Activated CD8-positive, alpha-beta memory T cell treated with anti-CD3 and anti-CD28 coated beads, Interleukin-2, amount 10 ng/mL, durations not matched to agents 7 days and 5 days (primary cell): Measurements from ENCODE around the gene PTPRD. TPM values are rescaled to one million over a fixed set of nuclear protein-coding genes. Genes with fewer than 3 reads are reported as not detected.

Experiments
- ATAC-seq: fragments of 150-1000 bp; cut with Tn5 transposase; one replicate; pipeline ENCODE4 v1.10.0; 2021; ENCODE audit warnings: moderate library complexity
- CTCF ChIA-PET: fragments of 350-600 bp; sonication (Branson Sonifier 250); formaldehyde crosslinking; loops from one replicate; lab custom pipeline; 2021; ENCODE audit warnings: antibody characterized with exemption; lab: Charles Lee
- DNase-seq: peaks from one replicate; pipeline ENCODE4 v3.0.0-alpha.2; 2020
- H3K27ac Mint-ChIP-seq: one replicate; pipeline ENCODE4 v1.8.0; 2021; ENCODE audit warnings: mild to moderate bottlenecking, mixed read lengths
- H3K27me3 Mint-ChIP-seq: one replicate; pipeline ENCODE4 v1.8.0; 2021; ENCODE audit warnings: mixed read lengths
- H3K36me3 Mint-ChIP-seq: one replicate; pipeline ENCODE4 v1.8.0; 2021; ENCODE audit warnings: mild to moderate bottlenecking, mixed read lengths
- H3K4me1 Mint-ChIP-seq: one replicate; pipeline ENCODE4 v1.8.0; 2021; ENCODE audit warnings: mixed read lengths
- H3K4me3 Mint-ChIP-seq: one replicate; pipeline ENCODE4 v1.8.0; 2021; ENCODE audit warnings: mild to moderate bottlenecking, moderate library complexity, mixed read lengths
- H3K9me3 Mint-ChIP-seq: one replicate; pipeline ENCODE4 v1.8.0; 2022; ENCODE audit warnings: low read depth, mixed read lengths
- total RNA-seq, 2 experiments: library from RNA; stranded (reverse); gene quantifications; one replicate each; pipeline ENCODE4 v1.2.3, GENCODE V29; 2021

PTPRD gene
- total RNA-seq, 2 experiments from 2014 or later, result 0.07 TPM; not detected in 1

- CTCF ChIA-PET, result no interaction called here
- Mint-ChIP-seq H3K4me1 (peaks cover 4% of the 10 kb centered on the region), H3K36me3 (no peaks in the 10 kb centered on the region), H3K4me3 (no peak overlapping the region), H3K27me3 (peaks cover 3% of the 10 kb centered on the region), H3K9me3 (no peaks in the 10 kb centered on the region), H3K27ac (no peak overlapping the region)
- DNase-seq, result no peak
- no peak for ATAC-seq
These were observed 2047.8 kb downstream of the PTPRD start for GRCh38 chr9:8564960-8565359.

- peaks cover 4% of the 10 kb centered on the region for H3K4me1 Mint-ChIP-seq
- CTCF ChIA-PET, result no interaction called here
- no peaks in the 10 kb centered on the region for H3K27me3 Mint-ChIP-seq
- ATAC-seq, result no peak
- no peak overlapping the region for H3K4me3 Mint-ChIP-seq
- no peak for DNase-seq
- H3K27ac Mint-ChIP-seq, result no peak overlapping the region
- no peaks in the 10 kb centered on the region for H3K9me3 Mint-ChIP-seq
- no peaks in the 10 kb centered on the region for H3K36me3 Mint-ChIP-seq
These were observed 2052.0 kb downstream of the PTPRD start for GRCh38 chr9:8560560-8561525.

- Mint-ChIP-seq H3K27me3 (no peaks in the 10 kb centered on the region), H3K4me1 (no peaks in the 10 kb centered on the region), H3K9me3 (no peaks in the 10 kb centered on the region), H3K27ac (no peak overlapping the region), H3K36me3 (no peaks in the 10 kb centered on the region), H3K4me3 (no peak overlapping the region)
- ATAC-seq (no peak), DNase-seq (no peak)
- CTCF ChIA-PET, result no interaction called here
These were observed 2054.6 kb downstream of the PTPRD start for GRCh38 chr9:8558176-8558575.

GRCh38 chr9:8555762-8556500, 2056.9 kb downstream of the PTPRD start:
- H3K27me3 Mint-ChIP-seq, result no peaks in the 10 kb centered on the region
- H3K4me1 Mint-ChIP-seq, result no peaks in the 10 kb centered on the region
- H3K9me3 Mint-ChIP-seq, result no peaks in the 10 kb centered on the region
- DNase-seq (no peak), ATAC-seq (no peak)
- no peak overlapping the region for H3K27ac Mint-ChIP-seq
- no peak overlapping the region for H3K4me3 Mint-ChIP-seq
- H3K36me3 Mint-ChIP-seq, result no peaks in the 10 kb centered on the region
- CTCF ChIA-PET, result no interaction called here

GRCh38 chr9:8553444-8553843, 2059.4 kb downstream of the PTPRD start:
- no peaks in the 10 kb centered on the region for H3K9me3 Mint-ChIP-seq
- H3K27ac Mint-ChIP-seq, result no peak overlapping the region
- no peak overlapping the region for H3K4me3 Mint-ChIP-seq
- ATAC-seq (no peak), DNase-seq (no peak)
- H3K27me3 Mint-ChIP-seq, result no peaks in the 10 kb centered on the region
- H3K4me1 Mint-ChIP-seq, result no peaks in the 10 kb centered on the region
- no peaks in the 10 kb centered on the region for H3K36me3 Mint-ChIP-seq
- CTCF ChIA-PET, result no interaction called here

GRCh38 chr9:8552732-8553131, 2060.1 kb downstream of the PTPRD start:
- no peaks in the 10 kb centered on the region for H3K4me1 Mint-ChIP-seq
- H3K4me3 Mint-ChIP-seq, result no peak overlapping the region
- CTCF ChIA-PET, result no interaction called here
- no peaks in the 10 kb centered on the region for H3K9me3 Mint-ChIP-seq
- H3K36me3 Mint-ChIP-seq, result no peaks in the 10 kb centered on the region
- no peaks in the 10 kb centered on the region for H3K27me3 Mint-ChIP-seq
- ATAC-seq (no peak), DNase-seq (no peak)
- H3K27ac Mint-ChIP-seq, result no peak overlapping the region

GRCh38 chr9:8549214-8549613, 2063.6 kb downstream of the PTPRD start:
- no peak overlapping the region for H3K4me3 Mint-ChIP-seq
- CTCF ChIA-PET, result no interaction called here
- H3K27me3 Mint-ChIP-seq, result no peaks in the 10 kb centered on the region
- H3K4me1 Mint-ChIP-seq, result no peaks in the 10 kb centered on the region
- DNase-seq (no peak), ATAC-seq (no peak)
- H3K27ac Mint-ChIP-seq, result no peak overlapping the region
- H3K36me3 Mint-ChIP-seq, result no peaks in the 10 kb centered on the region
- H3K9me3 Mint-ChIP-seq, result no peaks in the 10 kb centered on the region

GRCh38 chr9:8543219-8543618, 2069.6 kb downstream of the PTPRD start:
- CTCF ChIA-PET, result no interaction called here
- H3K27ac Mint-ChIP-seq, result no peak overlapping the region
- no peaks in the 10 kb centered on the region for H3K27me3 Mint-ChIP-seq
- no peak for ATAC-seq
- no peak overlapping the region for H3K4me3 Mint-ChIP-seq
- H3K9me3 Mint-ChIP-seq, result no peaks in the 10 kb centered on the region
- no peaks in the 10 kb centered on the region for H3K36me3 Mint-ChIP-seq
- no peak for DNase-seq
- H3K4me1 Mint-ChIP-seq, result no peaks in the 10 kb centered on the region

- H3K9me3 Mint-ChIP-seq, result no peaks in the 10 kb centered on the region
- H3K27me3 Mint-ChIP-seq, result no peaks in the 10 kb centered on the region
- CTCF ChIA-PET, result no interaction called here
These were observed 2070.3 kb downstream of the PTPRD start for GRCh38 chr9:8542537-8542936.

GRCh38 chr9:8539681-8540197, 2073.1 kb downstream of the PTPRD start:
- DNase-seq, result no peak
- Mint-ChIP-seq H3K4me1 (no peaks in the 10 kb centered on the region), H3K27me3 (no peaks in the 10 kb centered on the region), H3K4me3 (no peak overlapping the region), H3K27ac (no peak overlapping the region), H3K36me3 (no peaks in the 10 kb centered on the region), H3K9me3 (no peaks in the 10 kb centered on the region)
- ATAC-seq, result no peak
- CTCF ChIA-PET, result no interaction called here

More at GRCh38 chr9:8542537-8542936, 2070.3 kb downstream of the PTPRD start:
- DNase-seq, result no peak
- no peak overlapping the region for H3K4me3 Mint-ChIP-seq
- H3K27ac Mint-ChIP-seq, result no peak overlapping the region
- H3K4me1 Mint-ChIP-seq, result no peaks in the 10 kb centered on the region
- H3K36me3 Mint-ChIP-seq, result no peaks in the 10 kb centered on the region
- ATAC-seq, result no peak

- no peaks in the 10 kb centered on the region for H3K27me3 Mint-ChIP-seq
- no peak overlapping the region for H3K4me3 Mint-ChIP-seq
- no peaks in the 10 kb centered on the region for H3K36me3 Mint-ChIP-seq
- H3K4me1 Mint-ChIP-seq, result no peaks in the 10 kb centered on the region
- CTCF ChIA-PET, result no interaction called here
- no peaks in the 10 kb centered on the region for H3K9me3 Mint-ChIP-seq
- no peak for ATAC-seq
- DNase-seq, result no peak
- H3K27ac Mint-ChIP-seq, result no peak overlapping the region
These were observed 2076.0 kb downstream of the PTPRD start for GRCh38 chr9:8536845-8537244.

- Mint-ChIP-seq H3K9me3 (no peaks in the 10 kb centered on the region), H3K27ac (no peak overlapping the region)
- CTCF ChIA-PET, result no interaction called here
These were observed 2078.0 kb downstream of the PTPRD start for GRCh38 chr9:8534828-8535227.

GRCh38 chr9:8533681-8534080, 2079.1 kb downstream of the PTPRD start:
- ATAC-seq, result no peak
- CTCF ChIA-PET, result no interaction called here
- DNase-seq, result no peak
- Mint-ChIP-seq H3K36me3 (no peaks in the 10 kb centered on the region), H3K27me3 (no peaks in the 10 kb centered on the region), H3K4me3 (no peak overlapping the region), H3K27ac (no peak overlapping the region), H3K9me3 (no peaks in the 10 kb centered on the region), H3K4me1 (no peaks in the 10 kb centered on the region)

More at GRCh38 chr9:8534828-8535227, 2078.0 kb downstream of the PTPRD start:
- H3K4me3 Mint-ChIP-seq, result no peak overlapping the region
- H3K27me3 Mint-ChIP-seq, result no peaks in the 10 kb centered on the region
- DNase-seq (no peak), ATAC-seq (no peak)
- no peaks in the 10 kb centered on the region for H3K36me3 Mint-ChIP-seq
- no peaks in the 10 kb centered on the region for H3K4me1 Mint-ChIP-seq
